GM23338 (cell line): ENCODE results near the gene YPEL3. TPM values are rescaled to one million over a fixed set of nuclear protein-coding genes. Genes with fewer than 3 reads are reported as not detected.

Experiments
- ATAC-seq: fragments of 200-7000 bp; cut with Tn5 transposase; 3 replicates; pipeline ENCODE4 v1.9.1; 2020
- DNase-seq: peaks from one replicate; pipeline ENCODE4 v3.0.0-alpha.2; 2015; ENCODE audit warnings: low spot score
- H2AFZ ChIP-seq: fragments of 200-600 bp; sonication (generic); 2 replicates; pipeline ENCODE4 v1.8.0; 2016; ENCODE audit warnings: antibody characterized with exemption, mild to moderate bottlenecking, moderate library complexity
- H3F3A ChIP-seq: fragments of 200-600 bp; sonication (generic); replicated peaks from 2 replicates; pipeline ENCODE4 v1.8.0; 2017; ENCODE audit warnings: antibody characterized with exemption, mixed run types, low read depth
- H3K27ac ChIP-seq: fragments of 200-600 bp; sonication (generic); 2 replicates; pipeline ENCODE4 v1.6.1; 2016; ENCODE audit warnings: low read depth
- H3K27me3 ChIP-seq: fragments of 200-600 bp; sonication (generic); 2 replicates; pipeline ENCODE4 v1.8.0; 2016; ENCODE audit warnings: mild to moderate bottlenecking, mixed run types, moderate library complexity; ENCODE audit not compliant: insufficient read depth
- H3K36me3 ChIP-seq: fragments of 200-600 bp; sonication (generic); 2 replicates; pipeline ENCODE4 v1.8.0; 2016; ENCODE audit warnings: mild to moderate bottlenecking; ENCODE audit not compliant: insufficient read depth
- H3K4me1 ChIP-seq: fragments of 200-600 bp; sonication (generic); 2 replicates; pipeline ENCODE4 v1.8.0; 2016; ENCODE audit warnings: mild to moderate bottlenecking, moderate library complexity; ENCODE audit not compliant: insufficient read depth
- H3K4me2 ChIP-seq: fragments of 200-600 bp; sonication (generic); 2 replicates; pipeline ENCODE4 v1.7.1; 2017; ENCODE audit warnings: mixed run types
- H3K4me3 ChIP-seq: fragments of 200-600 bp; sonication (generic); 2 replicates; pipeline ENCODE4 v1.6.1; 2016; ENCODE audit warnings: mixed run types
- H3K79me2 ChIP-seq: fragments of 200-600 bp; sonication (generic); replicated peaks from 2 replicates; pipeline ENCODE4 v1.8.0; 2017; ENCODE audit warnings: mild to moderate bottlenecking; ENCODE audit not compliant: insufficient read depth
- H3K9me2 ChIP-seq: fragments of 200-600 bp; sonication (generic); 2 replicates; pipeline ENCODE4 v1.8.0; 2017; ENCODE audit not compliant: insufficient read depth
- H4K20me1 ChIP-seq: fragments of 200-600 bp; sonication (generic); replicated peaks from 2 replicates; pipeline ENCODE4 v1.8.0; 2017; ENCODE audit warnings: mild to moderate bottlenecking; ENCODE audit not compliant: insufficient read depth
- H3K27ac Mint-ChIP-seq: 2 replicates; pipeline ENCODE4 v1.8.0; 2020; ENCODE audit warnings: inconsistent platforms, mild to moderate bottlenecking, moderate library complexity, mixed read lengths
- H3K27me3 Mint-ChIP-seq: 3 replicates; pipeline ENCODE4 v1.8.0; 2022; ENCODE audit warnings: low read depth, mild to moderate bottlenecking, moderate library complexity, mixed read lengths, inconsistent platforms; ENCODE audit not compliant: insufficient read depth, poor library complexity
- H3K36me3 Mint-ChIP-seq: 3 replicates; pipeline ENCODE4 v1.8.0; 2021; ENCODE audit warnings: low read depth, mild to moderate bottlenecking, inconsistent platforms, moderate library complexity, mixed read lengths
- H3K4me1 Mint-ChIP-seq: 3 replicates; pipeline ENCODE4 v1.8.0; 2020; ENCODE audit warnings: mild to moderate bottlenecking, inconsistent platforms, mixed read lengths
- H3K4me3 Mint-ChIP-seq: 3 replicates; pipeline ENCODE4 v1.8.0; 2021; ENCODE audit warnings: moderate library complexity, mild to moderate bottlenecking, inconsistent platforms, mixed read lengths
- H3K9me3 Mint-ChIP-seq: 3 replicates; pipeline ENCODE4 v1.8.0; 2020; ENCODE audit warnings: moderate library complexity, mild to moderate bottlenecking, inconsistent platforms, mixed read lengths
- CREB1 ChIP-seq: fragments of 250-450 bp; sonication (Bioruptor Pico); IDR thresholded peaks from 2 replicates; pipeline ENCODE4 v1.5.0; 2020; ENCODE audit warnings: low read depth, mild to moderate bottlenecking, moderate library complexity
- ETS1 ChIP-seq: IDR thresholded peaks from 2 replicates; pipeline ENCODE4 v1.6.1; 2016; ENCODE audit warnings: antibody characterized with exemption
- EZH2 ChIP-seq: fragments of 200-600 bp; sonication (generic); IDR thresholded peaks from one replicate; pipeline ENCODE4 v1.8.0; 2017; ENCODE audit warnings: antibody characterized with exemption, mild to moderate bottlenecking, low read depth; ENCODE audit not compliant: unreplicated experiment
- EZH2phosphoT487 ChIP-seq: fragments of 200-600 bp; sonication (generic); IDR thresholded peaks from one replicate; pipeline ENCODE4 v1.8.1; 2018; ENCODE audit warnings: antibody characterized with exemption; ENCODE audit not compliant: unreplicated experiment
- JUNB ChIP-seq: IDR thresholded peaks from one replicate; pipeline ENCODE4 v1.6.1; 2016; ENCODE audit warnings: antibody characterized with exemption; ENCODE audit not compliant: unreplicated experiment
- NANOG ChIP-seq: IDR thresholded peaks from 2 replicates; pipeline ENCODE4 v1.6.1; 2016; ENCODE audit warnings: antibody characterized with exemption, borderline replicate concordance
- POLR2AphosphoS5 ChIP-seq: IDR thresholded peaks from 2 replicates; pipeline ENCODE4 v1.6.1; 2016; ENCODE audit warnings: antibody characterized with exemption, low read depth
- STAT1 ChIP-seq: IDR thresholded peaks from one replicate; pipeline ENCODE4 v1.6.1; 2016; ENCODE audit warnings: antibody characterized with exemption; ENCODE audit not compliant: unreplicated experiment
- ZNF114 ChIP-seq: fragments of 250-450 bp; sonication (Bioruptor Pico); IDR thresholded peaks from 2 replicates; pipeline ENCODE4 v1.5.0; 2020; ENCODE audit warnings: mild to moderate bottlenecking, moderate library complexity
- ZNF331 ChIP-seq: fragments of 250-450 bp; sonication (Bioruptor Pico); IDR thresholded peaks from 2 replicates; pipeline ENCODE4 v1.5.0; 2020; ENCODE audit warnings: low read depth, mild to moderate bottlenecking, moderate library complexity
- ZNF462 ChIP-seq: fragments of 250-450 bp; sonication (Bioruptor Pico); IDR thresholded peaks from 2 replicates; pipeline ENCODE4 v1.5.0; 2020; ENCODE audit warnings: mild to moderate bottlenecking, moderate library complexity
- polyA plus RNA-seq: library from polyadenylated mRNA; unstranded; fragments of >200 nt; fragmentation: Nextera tagmentation; extraction: Ambion mirVana; gene quantifications from 2 replicates; pipeline ENCODE4 v1.2.1, GENCODE V29; 2016
- total RNA-seq: library from RNA; depleted of rRNA; stranded (reverse); fragments of >200 nt; shearing (Covaris generic); gene quantifications from 2 replicates; pipeline ENCODE4 v1.2.3, GENCODE V29; 2014
- TF ChIP-seq, protein P1 (sequence below): IDR thresholded peaks from one replicate; pipeline ENCODE4 v1.6.1; 2018; ENCODE audit warnings: antibody characterized with exemption; ENCODE audit not compliant: unreplicated experiment
- TF ChIP-seq, protein P2 (sequence below), 2 experiments: fragments of 200-600 bp in 1 of 2; sonication (generic) in 1 of 2; conservative IDR thresholded peaks; 2 replicates each; pipeline versions ENCODE4 v1.5.1 to v1.6.1; 2016 to 2017; ENCODE audit warnings: antibody characterized with exemption in 2 of 2, low read depth in 2 of 2, mild to moderate bottlenecking in 2 of 2, moderate library complexity in 1 of 2

The YPEL3 gene
- total and polyA plus RNA-seq, 2 experiments from 2014 or later = 27.8 to 86.1 TPM

DNA sequence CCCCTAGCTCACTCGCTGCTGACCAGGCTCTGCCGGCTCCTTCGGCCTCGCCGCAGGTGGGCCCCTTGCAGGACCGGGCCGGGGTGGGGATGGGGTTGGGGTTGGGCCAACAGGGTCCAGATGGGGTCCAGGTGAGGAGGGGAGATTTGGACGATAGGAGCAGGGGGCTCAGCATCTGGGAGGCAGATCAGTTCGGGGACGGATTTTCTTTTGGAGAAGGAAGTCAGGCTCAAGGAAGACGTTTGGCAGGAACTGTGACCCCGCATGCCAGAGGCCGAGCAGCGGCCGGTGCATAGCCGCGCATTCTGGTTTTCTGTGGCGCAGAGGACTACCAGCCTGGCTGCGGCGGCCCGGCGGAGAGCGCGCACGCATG is 31.3 kb downstream of the YPEL3 start:
- Mint-ChIP-seq H3K9me3 (no peaks in the 10 kb centered on the region; the same call in 2 of the 3 replicates), H3K4me3 (peak overlapping the region; percentile 96), H3K4me1 (peaks cover 25% of the 10 kb centered on the region), H3K36me3 (peaks cover 36% of the 10 kb centered on the region), H3K27me3 (peaks cover 26% of the 10 kb centered on the region), H3K27ac (peak overlapping the region; percentile 99)
- DNase-seq (no peak), ATAC-seq (peak; percentile 61)
- peak overlapping the region; percentile 97 for H3K4me3 ChIP-seq
- H3K9me2 ChIP-seq = no peaks in the 10 kb centered on the region
- peaks cover 22% of the 10 kb centered on the region; the same call in 1 of the 2 replicates for H4K20me1 ChIP-seq
- peaks cover 12% of the 10 kb centered on the region for H3K36me3 ChIP-seq
- H3K27ac ChIP-seq = peak overlapping the region; percentile 96
- peaks cover 11% of the 10 kb centered on the region for H3K4me1 ChIP-seq
- no peaks in the 10 kb centered on the region for H3K27me3 ChIP-seq
- peaks cover 41% of the 10 kb centered on the region for H3F3A ChIP-seq
- H3K4me2 ChIP-seq = peak overlapping the region; percentile 99
- peak overlapping the region; percentile 84; the same call in 1 of the 2 replicates for H2AFZ ChIP-seq
- TF ChIP-seq POLR2AphosphoS5 = no peak
- no peak for TF ChIP-seq ZNF331 (CRISPR knock-in tag)
- no peak for TF ChIP-seq ZNF114 (CRISPR knock-in tag)
- TF ChIP-seq NANOG = no peak
- no peak for TF ChIP-seq EZH2phosphoT487
- no peak for TF ChIP-seq EZH2
- no peak for TF ChIP-seq JUNB
- no peak for TF ChIP-seq STAT1
- TF ChIP-seq ZNF462 (CRISPR knock-in tag) = no peak
- no peak for TF ChIP-seq ETS1
- TF ChIP-seq, protein P1, sequence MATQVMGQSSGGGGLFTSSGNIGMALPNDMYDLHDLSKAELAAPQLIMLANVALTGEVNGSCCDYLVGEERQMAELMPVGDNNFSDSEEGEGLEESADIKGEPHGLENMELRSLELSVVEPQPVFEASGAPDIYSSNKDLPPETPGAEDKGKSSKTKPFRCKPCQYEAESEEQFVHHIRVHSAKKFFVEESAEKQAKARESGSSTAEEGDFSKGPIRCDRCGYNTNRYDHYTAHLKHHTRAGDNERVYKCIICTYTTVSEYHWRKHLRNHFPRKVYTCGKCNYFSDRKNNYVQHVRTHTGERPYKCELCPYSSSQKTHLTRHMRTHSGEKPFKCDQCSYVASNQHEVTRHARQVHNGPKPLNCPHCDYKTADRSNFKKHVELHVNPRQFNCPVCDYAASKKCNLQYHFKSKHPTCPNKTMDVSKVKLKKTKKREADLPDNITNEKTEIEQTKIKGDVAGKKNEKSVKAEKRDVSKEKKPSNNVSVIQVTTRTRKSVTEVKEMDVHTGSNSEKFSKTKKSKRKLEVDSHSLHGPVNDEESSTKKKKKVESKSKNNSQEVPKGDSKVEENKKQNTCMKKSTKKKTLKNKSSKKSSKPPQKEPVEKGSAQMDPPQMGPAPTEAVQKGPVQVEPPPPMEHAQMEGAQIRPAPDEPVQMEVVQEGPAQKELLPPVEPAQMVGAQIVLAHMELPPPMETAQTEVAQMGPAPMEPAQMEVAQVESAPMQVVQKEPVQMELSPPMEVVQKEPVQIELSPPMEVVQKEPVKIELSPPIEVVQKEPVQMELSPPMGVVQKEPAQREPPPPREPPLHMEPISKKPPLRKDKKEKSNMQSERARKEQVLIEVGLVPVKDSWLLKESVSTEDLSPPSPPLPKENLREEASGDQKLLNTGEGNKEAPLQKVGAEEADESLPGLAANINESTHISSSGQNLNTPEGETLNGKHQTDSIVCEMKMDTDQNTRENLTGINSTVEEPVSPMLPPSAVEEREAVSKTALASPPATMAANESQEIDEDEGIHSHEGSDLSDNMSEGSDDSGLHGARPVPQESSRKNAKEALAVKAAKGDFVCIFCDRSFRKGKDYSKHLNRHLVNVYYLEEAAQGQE = no peak
- no peak for TF ChIP-seq CREB1 (CRISPR knock-in tag)
- TF ChIP-seq, protein P2, sequence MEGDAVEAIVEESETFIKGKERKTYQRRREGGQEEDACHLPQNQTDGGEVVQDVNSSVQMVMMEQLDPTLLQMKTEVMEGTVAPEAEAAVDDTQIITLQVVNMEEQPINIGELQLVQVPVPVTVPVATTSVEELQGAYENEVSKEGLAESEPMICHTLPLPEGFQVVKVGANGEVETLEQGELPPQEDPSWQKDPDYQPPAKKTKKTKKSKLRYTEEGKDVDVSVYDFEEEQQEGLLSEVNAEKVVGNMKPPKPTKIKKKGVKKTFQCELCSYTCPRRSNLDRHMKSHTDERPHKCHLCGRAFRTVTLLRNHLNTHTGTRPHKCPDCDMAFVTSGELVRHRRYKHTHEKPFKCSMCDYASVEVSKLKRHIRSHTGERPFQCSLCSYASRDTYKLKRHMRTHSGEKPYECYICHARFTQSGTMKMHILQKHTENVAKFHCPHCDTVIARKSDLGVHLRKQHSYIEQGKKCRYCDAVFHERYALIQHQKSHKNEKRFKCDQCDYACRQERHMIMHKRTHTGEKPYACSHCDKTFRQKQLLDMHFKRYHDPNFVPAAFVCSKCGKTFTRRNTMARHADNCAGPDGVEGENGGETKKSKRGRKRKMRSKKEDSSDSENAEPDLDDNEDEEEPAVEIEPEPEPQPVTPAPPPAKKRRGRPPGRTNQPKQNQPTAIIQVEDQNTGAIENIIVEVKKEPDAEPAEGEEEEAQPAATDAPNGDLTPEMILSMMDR (conservative IDR thresholded peaks at IDR 0.05; ENCODE audit: low read depth in 2 of 2) = no peak
- peaks cover 36% of the 10 kb centered on the region for H3K79me2 ChIP-seq
